HepG2 (cell line): ENCODE results near the gene ZMPSTE24. TPM values are rescaled to one million over a fixed set of nuclear protein-coding genes. Genes with fewer than 3 reads are reported as not detected.

Source experiments
- ARHGAP35 ChIP-seq: sonication (generic); formaldehyde crosslinking; IDR thresholded peaks from 2 replicates; pipeline ENCODE4 v1.9.0; 2022; ENCODE audit warnings: mild to moderate bottlenecking, inconsistent platforms, moderate library complexity, missing genetic modification reagents, borderline replicate concordance
- CREB1 ChIP-seq, 2 experiments: fragments of 450-650 bp in 1 of 2; IDR thresholded peaks; 2 replicates each; pipeline ENCODE4 v1.6.1; 2016 to 2017; ENCODE audit warnings: control low read depth in 1 of 2, mild to moderate bottlenecking in 1 of 2, missing compliant biosample characterization in 1 of 2, missing genetic modification characterization in 1 of 2
- FOSL1 ChIP-seq: sonication (generic); formaldehyde crosslinking; IDR thresholded peaks from 2 replicates; pipeline ENCODE4 v1.9.0; 2021; ENCODE audit warnings: missing genetic modification reagents, borderline replicate concordance
- HNRNPL ChIP-seq: fragments of 200-400 bp; formaldehyde crosslinking; IDR thresholded peaks from 2 replicates; pipeline ENCODE4 v1.6.1; 2017; ENCODE audit warnings: mild to moderate bottlenecking, low read depth, low read length
- IRX3 ChIP-seq: sonication (generic); formaldehyde crosslinking; IDR thresholded peaks from 2 replicates; pipeline ENCODE4 v1.8.1; 2023; ENCODE audit warnings: mild to moderate bottlenecking, low read depth, missing genetic modification reagents, borderline replicate concordance
- NR3C1 ChIP-seq: sonication (generic); formaldehyde crosslinking; IDR thresholded peaks from 2 replicates; pipeline ENCODE4 v1.4.0; 2020; ENCODE audit warnings: missing genetic modification reagents
- PHF5A ChIP-seq: IDR thresholded peaks from one replicate; pipeline ENCODE4 v1.6.1; 2018; ENCODE audit warnings: low read depth, missing genetic modification reagents; ENCODE audit not compliant: unreplicated experiment
- PTBP1 ChIP-seq: fragments of 200-400 bp; formaldehyde crosslinking; IDR thresholded peaks from 2 replicates; pipeline ENCODE4 v1.6.1; 2018; ENCODE audit warnings: low read length, low read depth; ENCODE audit not compliant: poor library complexity, severe bottlenecking
- RARG ChIP-seq: sonication (generic); formaldehyde crosslinking; IDR thresholded peaks from 2 replicates; pipeline ENCODE4 v1.4.0; 2020; ENCODE audit warnings: low read depth, mild to moderate bottlenecking, missing genetic modification reagents
- SIX4 ChIP-seq: sonication (generic); formaldehyde crosslinking; IDR thresholded peaks from 2 replicates; pipeline ENCODE4 v1.4.0; 2020; ENCODE audit warnings: missing genetic modification reagents
- TBP ChIP-seq: sonication (generic); formaldehyde crosslinking; IDR thresholded peaks from 2 replicates; pipeline ENCODE4 v1.5.0; 2020; ENCODE audit warnings: missing genetic modification reagents
- TEAD2 ChIP-seq: sonication (generic); formaldehyde crosslinking; IDR thresholded peaks from 2 replicates; pipeline ENCODE4 v1.9.0; 2021; ENCODE audit warnings: missing genetic modification reagents
- TGIF2 ChIP-seq: IDR thresholded peaks from 2 replicates; pipeline ENCODE4 v1.6.1; 2016; ENCODE audit warnings: control low read depth, missing compliant biosample characterization
- ZFP1 ChIP-seq: IDR thresholded peaks from 2 replicates; pipeline ENCODE4 v1.6.1; 2016
- ZNF121 ChIP-seq: sonication (generic); formaldehyde crosslinking; IDR thresholded peaks from 2 replicates; pipeline ENCODE4 v1.5.0; 2020; ENCODE audit warnings: mild to moderate bottlenecking, missing genetic modification reagents
- ZNF292 ChIP-seq: sonication (generic); formaldehyde crosslinking; IDR thresholded peaks from 2 replicates; pipeline ENCODE4 v1.8.1; 2022; ENCODE audit warnings: mild to moderate bottlenecking, low read depth, missing genetic modification reagents, borderline replicate concordance
- ZSCAN20 ChIP-seq: sonication (generic); formaldehyde crosslinking; IDR thresholded peaks from 2 replicates; pipeline ENCODE4 v1.4.0; 2020; ENCODE audit warnings: missing genetic modification reagents, mild to moderate bottlenecking, borderline replicate concordance
- polyA plus RNA-seq, 8 experiments: library from polyadenylated mRNA; depleted of rRNA in 3 of 8; stranded (reverse) in 7 of 8; unstranded in 1 of 8; fragments of >200 nt; fragmentation: Illumina TruSeq in 4 of 8; extraction: Trizol in 4 of 8; gene quantifications; 2 replicates each; pipeline versions ENCODE4 v1.2.1 to v1.2.3, GENCODE V29; 2011 to 2016; ENCODE audit warnings: low read depth in 4 of 8, missing spikeins in 1 of 8, mixed read lengths in 1 of 8; ENCODE audit not compliant: insufficient read depth in 1 of 8
- total RNA-seq, 5 experiments: library from RNA; depleted of rRNA; stranded (reverse); fragments of >200 nt; fragmentation: Illumina TruSeq; extraction: Trizol; gene quantifications; 2 replicates each; pipeline ENCODE4 v1.2.3, GENCODE V29; 2016; ENCODE audit warnings: low read depth in 1 of 5
- TF ChIP-seq, protein P1 (sequence below): sonication (generic); formaldehyde crosslinking; IDR thresholded peaks from 2 replicates; pipeline ENCODE4 v1.9.0; 2021; ENCODE audit warnings: missing genetic modification reagents, mild to moderate bottlenecking, borderline replicate concordance
- TF ChIP-seq, protein P2 (sequence below): sonication (generic); formaldehyde crosslinking; IDR thresholded peaks from 2 replicates; pipeline ENCODE4 v1.4.0; 2020; ENCODE audit warnings: missing genetic modification reagents
- TF ChIP-seq, protein P3 (sequence below): IDR thresholded peaks from 2 replicates; pipeline ENCODE4 v1.6.1; 2016
- TF ChIP-seq, protein P4 (sequence below): IDR thresholded peaks from 2 replicates; pipeline ENCODE4 v1.6.1; 2016; ENCODE audit warnings: mild to moderate bottlenecking

The ZMPSTE24 gene
- total and polyA plus RNA-seq, 2 of the 13 experiments (the other 11 are each of a cell fraction or from before 2014, with no cell fraction given), result 13.6 to 60.2 TPM

DNA sequence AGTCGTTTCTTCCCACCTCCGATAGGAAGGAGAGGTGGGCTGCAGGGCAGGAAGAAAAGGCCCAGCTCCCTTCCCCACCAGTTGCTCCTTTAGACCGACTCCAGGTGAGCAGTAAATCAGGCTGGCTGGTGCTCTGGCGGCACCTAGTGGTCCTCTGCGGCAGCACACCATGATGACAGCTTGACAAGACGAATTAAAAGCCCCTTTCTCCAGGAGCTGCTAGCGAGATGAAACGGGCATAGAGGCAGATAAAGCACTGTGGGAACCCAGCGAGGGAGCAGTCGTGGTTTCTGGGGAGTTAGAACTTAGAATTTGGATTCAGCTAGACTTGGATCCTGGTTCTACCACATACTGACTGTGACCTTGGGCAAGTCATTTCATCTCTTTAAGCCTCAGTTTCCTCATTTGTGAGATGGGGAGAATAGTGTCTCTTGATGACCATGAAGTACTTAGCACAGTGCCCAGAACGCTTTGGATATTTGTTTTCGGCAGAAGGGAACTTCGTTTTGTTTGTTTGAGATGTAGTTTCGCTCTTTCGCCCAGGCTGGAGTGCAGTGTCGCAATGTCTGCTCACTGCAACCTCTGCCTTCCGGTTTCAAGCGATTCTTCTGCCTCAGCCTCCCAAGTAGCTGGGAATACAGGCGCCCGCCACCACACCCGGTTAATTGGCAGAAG, 80.8 kb downstream of the ZMPSTE24 start (continued):
- TF ChIP-seq NR3C1 (CRISPR knock-in tag), result no peak
- no peak for TF ChIP-seq ZNF292
- TF ChIP-seq IRX3 (CRISPR knock-in tag), result no peak
- TF ChIP-seq, protein P1, sequence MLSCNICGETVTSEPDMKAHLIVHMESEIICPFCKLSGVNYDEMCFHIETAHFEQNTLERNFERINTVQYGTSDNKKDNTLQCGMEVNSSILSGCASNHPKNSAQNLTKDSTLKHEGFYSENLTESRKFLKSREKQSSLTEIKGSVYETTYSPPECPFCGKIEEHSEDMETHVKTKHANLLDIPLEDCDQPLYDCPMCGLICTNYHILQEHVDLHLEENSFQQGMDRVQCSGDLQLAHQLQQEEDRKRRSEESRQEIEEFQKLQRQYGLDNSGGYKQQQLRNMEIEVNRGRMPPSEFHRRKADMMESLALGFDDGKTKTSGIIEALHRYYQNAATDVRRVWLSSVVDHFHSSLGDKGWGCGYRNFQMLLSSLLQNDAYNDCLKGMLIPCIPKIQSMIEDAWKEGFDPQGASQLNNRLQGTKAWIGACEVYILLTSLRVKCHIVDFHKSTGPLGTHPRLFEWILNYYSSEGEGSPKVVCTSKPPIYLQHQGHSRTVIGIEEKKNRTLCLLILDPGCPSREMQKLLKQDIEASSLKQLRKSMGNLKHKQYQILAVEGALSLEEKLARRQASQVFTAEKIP, result no peak
- TF ChIP-seq TGIF2 (CRISPR knock-in tag), result peak; percentile 48; the same call in 1 of the 2 replicates
- TF ChIP-seq SIX4 (CRISPR knock-in tag), result no peak
- no peak for TF ChIP-seq HNRNPL
- TF ChIP-seq ZFP1 (CRISPR knock-in tag), result 0 out of 2 replicates have a peak, but pooled peaks have one; percentile 49
- TF ChIP-seq ZNF121 (CRISPR knock-in tag), result no peak
- no peak for TF ChIP-seq CREB1 (IDR thresholded peaks at IDR 0.05)
- TF ChIP-seq CREB1 (CRISPR knock-in tag; IDR thresholded peaks at IDR 0.05), result no peak
- no peak for TF ChIP-seq PHF5A (CRISPR knock-in tag)
- TF ChIP-seq, protein P2, sequence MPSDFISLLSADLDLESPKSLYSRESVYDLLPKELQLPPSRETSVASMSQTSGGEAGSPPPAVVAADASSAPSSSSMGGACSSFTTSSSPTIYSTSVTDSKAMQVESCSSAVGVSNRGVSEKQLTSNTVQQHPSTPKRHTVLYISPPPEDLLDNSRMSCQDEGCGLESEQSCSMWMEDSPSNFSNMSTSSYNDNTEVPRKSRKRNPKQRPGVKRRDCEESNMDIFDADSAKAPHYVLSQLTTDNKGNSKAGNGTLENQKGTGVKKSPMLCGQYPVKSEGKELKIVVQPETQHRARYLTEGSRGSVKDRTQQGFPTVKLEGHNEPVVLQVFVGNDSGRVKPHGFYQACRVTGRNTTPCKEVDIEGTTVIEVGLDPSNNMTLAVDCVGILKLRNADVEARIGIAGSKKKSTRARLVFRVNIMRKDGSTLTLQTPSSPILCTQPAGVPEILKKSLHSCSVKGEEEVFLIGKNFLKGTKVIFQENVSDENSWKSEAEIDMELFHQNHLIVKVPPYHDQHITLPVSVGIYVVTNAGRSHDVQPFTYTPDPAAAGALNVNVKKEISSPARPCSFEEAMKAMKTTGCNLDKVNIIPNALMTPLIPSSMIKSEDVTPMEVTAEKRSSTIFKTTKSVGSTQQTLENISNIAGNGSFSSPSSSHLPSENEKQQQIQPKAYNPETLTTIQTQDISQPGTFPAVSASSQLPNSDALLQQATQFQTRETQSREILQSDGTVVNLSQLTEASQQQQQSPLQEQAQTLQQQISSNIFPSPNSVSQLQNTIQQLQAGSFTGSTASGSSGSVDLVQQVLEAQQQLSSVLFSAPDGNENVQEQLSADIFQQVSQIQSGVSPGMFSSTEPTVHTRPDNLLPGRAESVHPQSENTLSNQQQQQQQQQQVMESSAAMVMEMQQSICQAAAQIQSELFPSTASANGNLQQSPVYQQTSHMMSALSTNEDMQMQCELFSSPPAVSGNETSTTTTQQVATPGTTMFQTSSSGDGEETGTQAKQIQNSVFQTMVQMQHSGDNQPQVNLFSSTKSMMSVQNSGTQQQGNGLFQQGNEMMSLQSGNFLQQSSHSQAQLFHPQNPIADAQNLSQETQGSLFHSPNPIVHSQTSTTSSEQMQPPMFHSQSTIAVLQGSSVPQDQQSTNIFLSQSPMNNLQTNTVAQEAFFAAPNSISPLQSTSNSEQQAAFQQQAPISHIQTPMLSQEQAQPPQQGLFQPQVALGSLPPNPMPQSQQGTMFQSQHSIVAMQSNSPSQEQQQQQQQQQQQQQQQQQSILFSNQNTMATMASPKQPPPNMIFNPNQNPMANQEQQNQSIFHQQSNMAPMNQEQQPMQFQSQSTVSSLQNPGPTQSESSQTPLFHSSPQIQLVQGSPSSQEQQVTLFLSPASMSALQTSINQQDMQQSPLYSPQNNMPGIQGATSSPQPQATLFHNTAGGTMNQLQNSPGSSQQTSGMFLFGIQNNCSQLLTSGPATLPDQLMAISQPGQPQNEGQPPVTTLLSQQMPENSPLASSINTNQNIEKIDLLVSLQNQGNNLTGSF (CRISPR knock-in tag), result no peak
- TF ChIP-seq, protein P3, sequence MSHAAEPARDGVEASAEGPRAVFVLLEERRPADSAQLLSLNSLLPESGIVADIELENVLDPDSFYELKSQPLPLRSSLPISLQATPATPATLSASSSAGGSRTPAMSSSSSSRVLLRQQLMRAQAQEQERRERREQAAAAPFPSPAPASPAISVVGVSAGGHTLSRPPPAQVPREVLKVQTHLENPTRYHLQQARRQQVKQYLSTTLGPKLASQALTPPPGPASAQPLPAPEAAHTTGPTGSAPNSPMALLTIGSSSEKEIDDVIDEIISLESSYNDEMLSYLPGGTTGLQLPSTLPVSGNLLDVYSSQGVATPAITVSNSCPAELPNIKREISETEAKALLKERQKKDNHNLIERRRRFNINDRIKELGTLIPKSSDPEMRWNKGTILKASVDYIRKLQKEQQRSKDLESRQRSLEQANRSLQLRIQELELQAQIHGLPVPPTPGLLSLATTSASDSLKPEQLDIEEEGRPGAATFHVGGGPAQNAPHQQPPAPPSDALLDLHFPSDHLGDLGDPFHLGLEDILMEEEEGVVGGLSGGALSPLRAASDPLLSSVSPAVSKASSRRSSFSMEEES (CRISPR knock-in tag), result no peak
- TF ChIP-seq, protein P4, sequence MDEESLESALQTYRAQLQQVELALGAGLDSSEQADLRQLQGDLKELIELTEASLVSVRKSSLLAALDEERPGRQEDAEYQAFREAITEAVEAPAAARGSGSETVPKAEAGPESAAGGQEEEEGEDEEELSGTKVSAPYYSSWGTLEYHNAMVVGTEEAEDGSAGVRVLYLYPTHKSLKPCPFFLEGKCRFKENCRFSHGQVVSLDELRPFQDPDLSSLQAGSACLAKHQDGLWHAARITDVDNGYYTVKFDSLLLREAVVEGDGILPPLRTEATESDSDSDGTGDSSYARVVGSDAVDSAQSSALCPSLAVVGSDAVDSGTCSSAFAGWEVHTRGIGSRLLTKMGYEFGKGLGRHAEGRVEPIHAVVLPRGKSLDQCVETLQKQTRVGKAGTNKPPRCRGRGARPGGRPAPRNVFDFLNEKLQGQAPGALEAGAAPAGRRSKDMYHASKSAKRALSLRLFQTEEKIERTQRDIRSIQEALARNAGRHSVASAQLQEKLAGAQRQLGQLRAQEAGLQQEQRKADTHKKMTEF (CRISPR knock-in tag), result peak; percentile 28; the same call in 1 of the 2 replicates
- no peak for TF ChIP-seq PTBP1
- no peak for TF ChIP-seq ARHGAP35 (CRISPR knock-in tag)
- no peak for TF ChIP-seq RARG (CRISPR knock-in tag)
- no peak for TF ChIP-seq TEAD2 (CRISPR knock-in tag)
- TF ChIP-seq ZSCAN20 (CRISPR knock-in tag), result no peak
- no peak for TF ChIP-seq TBP
- TF ChIP-seq FOSL1 (CRISPR knock-in tag), result no peak
